Mucosa of descending colon (tissue), 3 donors: ENCODE data around the gene SAMD4B. TPM values are rescaled to one million over a fixed set of nuclear protein-coding genes. Genes with fewer than 3 reads are reported as not detected.

Source experiments
- ATAC-seq: fragments of 200-7000 bp; cut with Tn5 transposase; one replicate; pipeline ENCODE4 v1.9.1; 2020; ENCODE audit warnings: mild to moderate bottlenecking, moderate library complexity
- DNase-seq, 3 donors: peaks; one replicate each; pipeline ENCODE4 v3.0.0-alpha.2; 2020
- H3K36me3 ChIP-seq: fragments of 200-600 bp; one replicate; pipeline ENCODE4 v1.8.0; 2021; ENCODE audit warnings: low read depth, mild to moderate bottlenecking
- H3K4me1 ChIP-seq: fragments of 200-600 bp; one replicate; pipeline ENCODE4 v1.8.0; 2021; ENCODE audit warnings: low read depth, mild to moderate bottlenecking
- H3K4me3 ChIP-seq: fragments of 200-600 bp; one replicate; pipeline ENCODE4 v1.8.0; 2021; ENCODE audit warnings: mild to moderate bottlenecking
- H3K9me3 ChIP-seq: fragments of 200-600 bp; one replicate; pipeline ENCODE4 v1.8.0; 2021; ENCODE audit warnings: mild to moderate bottlenecking
- intact Hi-C, 2 donors: fragments of 100-400 bp; cut with DNase I in 1 of 2; cut with micrococcal nuclease in 1 of 2; formaldehyde crosslinking; loops; one replicate each; pipeline versions ENCODE4 v1.11.0 to v1.11.1; 2022; cut with DNase I, micrococcal nuclease
- total RNA-seq, 3 donors: library from RNA; stranded (reverse); fragmentation: NEBNext Ultra II Directional in 2 of 3; extraction: Animal tissue kit (Norgen Biotek cat#: 25700) in 2 of 3; gene quantifications; one replicate each; pipeline versions ENCODE4 v1.2.1 to v1.2.4, GENCODE V29; 2021 to 2023
- TF ChIP-seq, protein P1 (sequence below): fragments of 200-600 bp; IDR thresholded peaks from one replicate; pipeline ENCODE4 v1.8.0; 2022; ENCODE audit warnings: antibody characterized with exemption, mild to moderate bottlenecking
- donor health status: DM: no; HTN: no; CAD: no; lungs with moderate emphysema.
- donor health status: DM: no; HTN: no; CAD: no.
- donor health status: DM: no; HTN: yes; CAD: no.

Gene SAMD4B
- total RNA-seq, 3 donors from 2014 or later: 55.1 to 91.5 (median 67.4) TPM

DNA sequence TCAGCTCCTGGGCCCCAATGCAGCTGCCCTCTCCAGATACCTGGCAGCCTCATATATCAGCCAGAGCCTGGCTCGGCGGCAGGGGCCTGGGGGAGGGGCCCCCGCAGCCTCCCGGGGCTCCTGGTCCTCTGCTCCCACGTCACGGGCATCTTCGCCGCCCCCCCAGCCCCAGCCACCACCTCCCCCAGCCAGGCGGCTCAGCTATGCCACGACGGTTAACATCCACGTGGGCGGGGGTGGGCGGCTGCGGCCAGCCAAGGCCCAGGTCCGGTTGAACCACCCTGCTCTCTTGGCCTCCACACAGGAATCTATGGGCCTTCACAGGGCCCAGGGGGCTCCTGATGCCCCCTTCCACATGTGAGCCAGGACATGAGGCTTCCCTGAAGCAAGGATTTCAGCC lies 82.7 kb downstream of the SAMD4B start:
- TF ChIP-seq, protein P1, sequence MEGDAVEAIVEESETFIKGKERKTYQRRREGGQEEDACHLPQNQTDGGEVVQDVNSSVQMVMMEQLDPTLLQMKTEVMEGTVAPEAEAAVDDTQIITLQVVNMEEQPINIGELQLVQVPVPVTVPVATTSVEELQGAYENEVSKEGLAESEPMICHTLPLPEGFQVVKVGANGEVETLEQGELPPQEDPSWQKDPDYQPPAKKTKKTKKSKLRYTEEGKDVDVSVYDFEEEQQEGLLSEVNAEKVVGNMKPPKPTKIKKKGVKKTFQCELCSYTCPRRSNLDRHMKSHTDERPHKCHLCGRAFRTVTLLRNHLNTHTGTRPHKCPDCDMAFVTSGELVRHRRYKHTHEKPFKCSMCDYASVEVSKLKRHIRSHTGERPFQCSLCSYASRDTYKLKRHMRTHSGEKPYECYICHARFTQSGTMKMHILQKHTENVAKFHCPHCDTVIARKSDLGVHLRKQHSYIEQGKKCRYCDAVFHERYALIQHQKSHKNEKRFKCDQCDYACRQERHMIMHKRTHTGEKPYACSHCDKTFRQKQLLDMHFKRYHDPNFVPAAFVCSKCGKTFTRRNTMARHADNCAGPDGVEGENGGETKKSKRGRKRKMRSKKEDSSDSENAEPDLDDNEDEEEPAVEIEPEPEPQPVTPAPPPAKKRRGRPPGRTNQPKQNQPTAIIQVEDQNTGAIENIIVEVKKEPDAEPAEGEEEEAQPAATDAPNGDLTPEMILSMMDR: no peak
- Histone ChIP-seq H3K36me3 (no peaks in the 10 kb centered on the region), H3K4me3 (no peak overlapping the region), H3K4me1 (no peaks in the 10 kb centered on the region), H3K9me3 (no peaks in the 10 kb centered on the region)
- no peak for ATAC-seq
- intact Hi-C loops: no loop called here
- DNase-seq: no peak

DNA sequence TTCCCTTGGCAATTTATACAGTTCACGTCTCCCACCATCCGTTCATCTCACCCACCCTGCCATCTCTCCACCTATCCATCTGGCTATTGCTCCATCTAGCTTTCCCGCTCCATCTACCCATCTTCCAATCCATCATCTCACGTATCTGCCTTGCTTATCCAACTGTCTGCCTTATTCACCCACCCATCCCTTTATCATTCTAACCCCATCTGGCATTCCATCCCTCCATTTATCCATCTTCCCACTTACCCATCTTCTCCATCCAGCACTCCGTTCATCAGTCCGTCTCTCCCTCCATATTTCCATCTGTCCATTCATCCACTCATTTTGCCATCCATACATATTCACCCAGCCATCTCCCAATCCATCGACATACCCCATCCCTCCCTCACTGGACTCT lies 83.5 kb downstream of the SAMD4B start:
- Histone ChIP-seq H3K4me3 (no peak overlapping the region), H3K36me3 (no peaks in the 10 kb centered on the region), H3K4me1 (no peaks in the 10 kb centered on the region), H3K9me3 (no peaks in the 10 kb centered on the region)
- DNase-seq (no peak), ATAC-seq (no peak)
- intact Hi-C loops: no loop called here
- TF ChIP-seq, protein P1: no peak

DNA sequence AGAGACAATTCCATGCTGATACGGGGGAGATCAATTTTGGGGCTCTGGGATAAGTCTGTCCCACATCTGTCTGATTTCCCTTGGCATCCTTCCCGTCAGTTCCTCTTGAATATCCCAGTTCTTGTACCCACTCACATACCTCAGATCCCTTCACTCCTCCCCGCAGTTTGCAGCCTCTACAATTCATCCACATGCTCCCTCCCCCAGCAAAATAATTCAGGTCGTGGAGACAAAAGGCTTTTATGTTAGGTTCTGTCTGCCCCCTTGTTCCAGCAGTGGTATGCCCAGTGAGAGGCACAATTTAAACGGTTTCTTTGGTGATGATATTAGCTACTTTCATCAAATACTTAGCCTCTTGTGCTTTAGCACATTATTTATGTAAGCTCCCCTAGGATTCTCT lies 83.9 kb downstream of the SAMD4B start:
- TF ChIP-seq, protein P1: no peak
- Histone ChIP-seq H3K4me1 (peaks cover 2% of the 10 kb centered on the region), H3K36me3 (no peaks in the 10 kb centered on the region), H3K9me3 (no peaks in the 10 kb centered on the region), H3K4me3 (no peak overlapping the region)
- ATAC-seq (no peak), DNase-seq (no peak)
- intact Hi-C loops: no loop called here

DNA sequence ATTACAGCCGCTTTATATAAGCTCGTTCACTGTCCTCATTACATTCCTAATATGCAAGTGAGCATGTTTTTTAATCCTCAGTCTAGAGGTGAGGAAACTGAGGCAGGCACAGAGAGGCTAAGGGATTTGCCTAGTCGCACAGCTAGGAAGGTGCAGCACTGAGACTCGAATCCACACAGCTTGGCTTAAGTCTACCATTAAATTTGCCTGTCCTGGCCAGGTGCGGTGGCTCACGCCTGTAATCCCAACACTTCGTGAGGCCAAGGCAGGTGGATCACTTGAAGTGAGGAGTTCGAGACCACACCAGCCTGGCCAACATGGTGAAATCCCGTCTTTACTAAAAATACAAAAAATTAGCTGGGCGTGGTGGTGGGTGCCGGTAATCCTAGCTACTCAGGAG lies 85.5 kb downstream of the SAMD4B start:
- TF ChIP-seq, protein P1: no peak
- ATAC-seq: no peak

DNA sequence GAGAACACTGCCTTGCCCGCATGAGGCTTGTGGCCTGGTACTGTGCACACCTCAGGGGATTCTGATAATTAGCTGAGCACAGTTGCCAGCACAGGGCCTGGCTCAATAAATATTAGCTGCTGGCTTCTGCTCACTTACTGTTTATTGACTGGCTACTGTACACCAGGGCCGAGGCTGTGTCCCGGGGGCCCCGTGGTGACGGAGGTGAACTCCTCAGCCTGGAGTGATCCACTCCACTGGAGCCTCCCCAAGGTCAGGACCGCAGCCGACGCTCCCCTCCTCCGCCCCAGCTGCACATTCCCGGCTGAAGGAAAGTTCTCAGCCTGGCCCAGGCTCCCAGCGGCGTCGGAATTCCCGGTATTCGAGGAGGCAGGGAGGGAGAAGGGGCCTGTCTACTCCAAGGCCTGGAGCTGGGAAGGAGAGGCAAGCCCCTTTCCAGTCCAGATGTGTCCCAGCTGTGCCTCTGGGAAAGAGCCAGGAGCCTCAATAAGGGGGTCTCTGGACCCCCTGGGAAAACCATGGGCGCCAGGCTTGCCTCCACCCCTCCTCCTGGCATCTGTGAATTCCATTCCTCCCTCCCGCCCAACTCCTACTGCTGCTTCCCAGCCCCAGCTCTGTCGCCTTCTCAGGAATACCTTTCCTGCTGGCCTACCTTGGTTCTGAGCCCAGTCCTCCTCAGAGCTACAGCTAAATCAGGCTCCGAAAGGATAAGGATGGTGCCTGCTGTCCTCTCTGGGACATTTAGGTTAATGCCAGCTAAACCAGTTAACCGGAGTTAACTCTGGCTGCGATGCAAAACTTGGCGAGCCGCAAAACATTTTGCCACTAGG lies 86.3 kb downstream of the SAMD4B start:
- no peaks in the 10 kb centered on the region for H3K9me3 ChIP-seq

More for the DNA sequence above, 85.5 kb downstream of the SAMD4B start:
- no peaks in the 10 kb centered on the region for H3K36me3 ChIP-seq
- no peaks in the 10 kb centered on the region for H3K9me3 ChIP-seq
- DNase-seq: no peak
- peaks cover 3% of the 10 kb centered on the region for H3K4me1 ChIP-seq
- intact Hi-C loops: no loop called here
- no peak overlapping the region for H3K4me3 ChIP-seq

More for the DNA sequence above, 86.3 kb downstream of the SAMD4B start:
- H3K4me3 ChIP-seq: no peak overlapping the region
- H3K36me3 ChIP-seq: peaks cover 4% of the 10 kb centered on the region
- H3K4me1 ChIP-seq: peaks cover 3% of the 10 kb centered on the region
- ATAC-seq: peak; percentile 27
- TF ChIP-seq, protein P1: no peak
- intact Hi-C loops: no loop called here
- DNase-seq: peak in 2 of 3 donors; percentile 55 to 67
